ENCODE results near the gene XRCC5. TPM values are rescaled to one million over a fixed set of nuclear protein-coding genes. Genes with fewer than 3 reads are reported as not detected.

The XRCC5 gene
- total RNA-seq, 1 donor from 2014 or later = 524 TPM

DNA sequence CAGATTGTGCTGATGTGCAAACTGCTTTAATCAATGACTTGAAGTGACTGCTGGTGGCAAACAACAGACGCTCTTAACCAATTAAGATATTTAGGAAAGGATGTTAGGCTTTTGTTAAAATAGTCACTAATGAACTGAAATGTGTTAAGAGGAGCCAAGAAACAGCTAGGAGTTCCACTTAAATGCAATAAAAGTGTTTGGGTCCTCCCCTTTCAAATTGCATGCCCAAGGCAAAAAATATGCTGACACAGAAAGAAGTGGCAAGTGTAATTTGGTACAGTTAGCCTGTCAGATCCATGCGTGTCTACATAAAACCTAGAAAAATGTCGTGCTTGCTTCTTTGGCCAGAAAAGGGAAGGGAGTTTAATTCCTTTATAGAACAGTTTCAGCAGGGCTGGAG is 61.9 kb downstream of the XRCC5 start:
- Mint-ChIP-seq H3K27ac (ENCODE audit: unreplicated experiment) (no peak overlapping the region), H3K36me3 (ENCODE audit: low read depth) (peaks cover 20% of the 10 kb centered on the region), H3K4me3 (no peak overlapping the region), H3K4me1 (peaks cover 7% of the 10 kb centered on the region), H3K9me3 (peaks cover 6% of the 10 kb centered on the region), H3K27me3 (ENCODE audit: low read depth) (no peaks in the 10 kb centered on the region)
- TF ChIP-seq, protein P1, sequence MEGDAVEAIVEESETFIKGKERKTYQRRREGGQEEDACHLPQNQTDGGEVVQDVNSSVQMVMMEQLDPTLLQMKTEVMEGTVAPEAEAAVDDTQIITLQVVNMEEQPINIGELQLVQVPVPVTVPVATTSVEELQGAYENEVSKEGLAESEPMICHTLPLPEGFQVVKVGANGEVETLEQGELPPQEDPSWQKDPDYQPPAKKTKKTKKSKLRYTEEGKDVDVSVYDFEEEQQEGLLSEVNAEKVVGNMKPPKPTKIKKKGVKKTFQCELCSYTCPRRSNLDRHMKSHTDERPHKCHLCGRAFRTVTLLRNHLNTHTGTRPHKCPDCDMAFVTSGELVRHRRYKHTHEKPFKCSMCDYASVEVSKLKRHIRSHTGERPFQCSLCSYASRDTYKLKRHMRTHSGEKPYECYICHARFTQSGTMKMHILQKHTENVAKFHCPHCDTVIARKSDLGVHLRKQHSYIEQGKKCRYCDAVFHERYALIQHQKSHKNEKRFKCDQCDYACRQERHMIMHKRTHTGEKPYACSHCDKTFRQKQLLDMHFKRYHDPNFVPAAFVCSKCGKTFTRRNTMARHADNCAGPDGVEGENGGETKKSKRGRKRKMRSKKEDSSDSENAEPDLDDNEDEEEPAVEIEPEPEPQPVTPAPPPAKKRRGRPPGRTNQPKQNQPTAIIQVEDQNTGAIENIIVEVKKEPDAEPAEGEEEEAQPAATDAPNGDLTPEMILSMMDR (conservative IDR thresholded peaks at IDR 0.05) = no peak
- DNase-seq (ENCODE audit: low read depth, low spot score) = no peak

DNA sequence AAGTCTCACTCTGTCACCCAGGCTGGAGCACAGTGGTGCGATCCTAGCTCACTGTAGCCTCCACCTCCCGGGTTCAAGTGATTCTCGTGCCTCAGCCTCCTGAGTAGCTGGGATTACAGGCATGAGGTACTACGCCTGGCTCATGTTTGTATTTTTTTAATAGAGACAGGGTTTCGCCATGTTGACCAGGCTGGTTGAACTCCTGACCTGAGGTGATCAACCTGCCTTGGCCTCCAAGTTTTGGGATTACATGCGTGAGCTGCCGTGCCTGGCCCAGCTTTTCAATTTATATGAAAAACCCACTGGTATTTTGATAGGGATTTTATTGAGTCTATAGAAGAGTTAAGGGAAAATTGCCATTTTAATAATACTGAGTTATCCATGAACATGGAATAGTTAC is 63.3 kb downstream of the XRCC5 start:
- TF ChIP-seq, protein P1 (conservative IDR thresholded peaks at IDR 0.05) = no peak
- Mint-ChIP-seq H3K27me3 (ENCODE audit: low read depth) (no peaks in the 10 kb centered on the region), H3K36me3 (ENCODE audit: low read depth) (peaks cover 19% of the 10 kb centered on the region), H3K9me3 (peaks cover 6% of the 10 kb centered on the region), H3K27ac (ENCODE audit: unreplicated experiment) (no peak overlapping the region), H3K4me1 (peaks cover 18% of the 10 kb centered on the region), H3K4me3 (no peak overlapping the region)
- no peak for DNase-seq (ENCODE audit: low read depth, low spot score)

DNA sequence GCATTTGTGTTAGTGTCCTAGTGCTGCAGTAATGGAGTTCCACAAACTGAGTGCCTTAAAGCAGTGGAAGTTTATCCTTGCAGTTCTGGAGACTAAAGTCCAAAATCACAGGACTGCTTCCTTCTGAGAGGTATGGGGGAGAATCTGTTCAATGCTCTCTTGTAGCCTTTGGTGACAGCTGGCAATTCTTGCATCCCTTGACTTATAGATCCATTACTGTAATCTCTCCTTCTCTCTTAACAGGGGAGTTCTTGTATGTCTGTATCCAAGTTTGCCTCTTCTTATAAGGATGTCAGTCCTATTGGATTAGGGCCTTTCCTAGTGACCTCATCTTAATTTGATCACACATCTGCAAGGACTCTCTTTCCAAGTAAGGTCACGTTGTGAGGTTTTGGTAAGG is 69.9 kb downstream of the XRCC5 start:
- no peak for DNase-seq (ENCODE audit: low read depth, low spot score)
- H3K27ac Mint-ChIP-seq (ENCODE audit: unreplicated experiment) = no peak overlapping the region
- TF ChIP-seq, protein P1 (conservative IDR thresholded peaks at IDR 0.05) = no peak
- H3K27me3 Mint-ChIP-seq (ENCODE audit: low read depth) = no peaks in the 10 kb centered on the region
- H3K9me3 Mint-ChIP-seq = peaks cover 6% of the 10 kb centered on the region
- H3K36me3 Mint-ChIP-seq (ENCODE audit: low read depth) = peaks cover 31% of the 10 kb centered on the region
- H3K4me3 Mint-ChIP-seq = no peak overlapping the region
- H3K4me1 Mint-ChIP-seq = peaks cover 50% of the 10 kb centered on the region

DNA sequence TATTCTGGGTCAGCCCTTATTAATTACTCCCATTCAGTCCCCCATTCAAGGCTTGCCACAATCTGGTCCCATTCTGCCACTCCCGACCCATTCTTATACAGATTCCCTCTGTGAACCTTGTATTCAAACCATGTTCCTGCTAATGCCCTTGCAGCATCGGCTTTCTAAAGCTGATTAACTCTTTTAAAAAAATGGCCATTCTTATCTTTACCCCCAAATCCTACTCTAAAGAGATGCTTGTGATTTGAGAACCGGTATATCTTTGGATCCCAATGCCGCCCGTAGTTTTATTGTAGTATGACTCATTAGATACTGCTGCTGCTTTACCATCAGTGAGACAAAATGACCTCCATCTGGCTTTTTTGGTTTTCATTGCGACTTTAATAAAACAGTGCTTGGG is 72.2 kb downstream of the XRCC5 start:
- Mint-ChIP-seq H3K27ac (ENCODE audit: unreplicated experiment) (peak overlapping the region; percentile 15), H3K4me3 (no peak overlapping the region), H3K9me3 (no peaks in the 10 kb centered on the region), H3K36me3 (ENCODE audit: low read depth) (peaks cover 18% of the 10 kb centered on the region), H3K27me3 (ENCODE audit: low read depth) (no peaks in the 10 kb centered on the region), H3K4me1 (peaks cover 56% of the 10 kb centered on the region)
- TF ChIP-seq, protein P1 (conservative IDR thresholded peaks at IDR 0.05) = no peak
- no peak for DNase-seq (ENCODE audit: low read depth, low spot score)

DNA sequence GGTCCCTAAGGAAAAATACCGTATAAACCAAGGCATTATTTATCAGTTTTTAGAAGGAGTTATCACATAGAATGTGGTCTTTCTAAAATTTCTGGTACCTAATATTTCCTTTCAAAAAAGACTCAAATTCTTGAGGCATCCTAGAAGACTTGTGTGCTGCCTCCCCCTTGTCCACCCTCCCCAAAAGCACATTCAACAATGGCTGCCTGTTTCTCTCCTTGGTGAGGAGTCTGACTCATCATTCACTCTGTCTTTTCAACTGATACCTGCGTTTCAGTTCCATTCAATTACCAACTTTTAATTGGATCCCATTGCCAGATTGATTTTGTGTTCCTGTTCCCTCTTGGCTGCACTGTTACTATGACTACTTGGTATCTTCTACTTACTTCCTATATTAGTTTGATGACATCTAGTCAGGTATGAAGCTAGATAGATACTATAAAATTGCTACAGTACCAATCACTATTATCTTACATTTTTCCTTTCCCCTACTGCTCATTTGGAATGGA is 72.9 kb downstream of the XRCC5 start:
- Mint-ChIP-seq H3K27ac (ENCODE audit: unreplicated experiment) (no peak overlapping the region), H3K4me1 (peaks cover 54% of the 10 kb centered on the region), H3K27me3 (ENCODE audit: low read depth) (no peaks in the 10 kb centered on the region), H3K36me3 (ENCODE audit: low read depth) (peaks cover 18% of the 10 kb centered on the region), H3K4me3 (no peak overlapping the region), H3K9me3 (no peaks in the 10 kb centered on the region)
- DNase-seq (ENCODE audit: low read depth, low spot score) = no peak
- TF ChIP-seq, protein P1 (conservative IDR thresholded peaks at IDR 0.05) = no peak
